AG20443 (cell line): ENCODE data around the gene PPT2.
"Not testable (repeated sequence)": the region's sequence is repeated elsewhere in the genome, so short reads cannot be mapped to it uniquely, and the experiment has no call there.

Experiments
- DNase-seq: peaks from one replicate; pipeline ENCODE4 v3.0.0; 2012; ENCODE audit warnings: low spot score, mixed read lengths

Gene PPT2

GRCh38 chr6:32176476-32177182, 22.7 kb downstream of the PPT2 start:
- no peak for DNase-seq

- DNase-seq, result no peak
Measured at GRCh38 chr6:32177183-32177787, 23.3 kb downstream of the PPT2 start.

GRCh38 chr6:32177788-32178546, 24.0 kb downstream of the PPT2 start, which contains the start of gene RNF5:
RNF5 (plus strand) TSS chr6:32178405; CDS start chr6:32178512, 107 bp downstream.
- DNase-seq, result peak; percentile 96

GRCh38 chr6:32178547-32179440, 24.9 kb downstream of the PPT2 start:
- no peak for DNase-seq

GRCh38 chr6:32179766-32180405, 25.9 kb downstream of the PPT2 start:
- DNase-seq, result no peak

GRCh38 chr6:32181148-32181702, 27.3 kb downstream of the PPT2 start:
- DNase-seq, result no peak

- DNase-seq, result no peak
Measured at GRCh38 chr6:32181915-32182529, 28.1 kb downstream of the PPT2 start.

- DNase-seq, result no peak
Measured at GRCh38 chr6:32182555-32182981, 28.6 kb downstream of the PPT2 start.

- DNase-seq, result no peak
Measured at GRCh38 chr6:32183030-32183429, 29.1 kb downstream of the PPT2 start.

GRCh38 chr6:32183483-32184083, 29.6 kb downstream of the PPT2 start:
- DNase-seq, result no peak

GRCh38 chr6:32184084-32184640, 30.2 kb downstream of the PPT2 start, which contains the start of gene AGER:
AGER (minus strand) TSS chr6:32184253; CDS start chr6:32184222, 31 bp downstream.
- DNase-seq, result no peak

GRCh38 chr6:32185681-32186131, 31.8 kb downstream of the PPT2 start:
- peak; percentile 80 for DNase-seq

- not testable (repeated sequence) for DNase-seq
Measured at GRCh38 chr6:32186151-32186840, 32.4 kb downstream of the PPT2 start.

GRCh38 chr6:32187009-32187709, 33.2 kb downstream of the PPT2 start:
- no peak for DNase-seq

GRCh38 chr6:32187725-32188380, 33.9 kb downstream of the PPT2 start:
- DNase-seq, result not testable (repeated sequence)

- no peak for DNase-seq
Measured at GRCh38 chr6:32188381-32189068, 34.6 kb downstream of the PPT2 start.

GRCh38 chr6:32189069-32189741, 35.3 kb downstream of the PPT2 start:
- no peak for DNase-seq
